Osteoblast (primary cell): ENCODE data around the gene AOX1. TPM values are rescaled to one million over a fixed set of nuclear protein-coding genes. Genes with fewer than 3 reads are reported as not detected.

ENCODE experiments used
- DNase-seq: peaks from one replicate; pipeline ENCODE4 v3.0.0; 2011; ENCODE audit warnings: low spot score, mixed read lengths; ENCODE audit not compliant: insufficient read length; ENCODE audit errors: missing footprints
- H2AFZ ChIP-seq: 2 replicates; pipeline ENCODE4 v1.6.0; 2011; ENCODE audit warnings: mild to moderate bottlenecking, low read length
- H3K27ac ChIP-seq: 2 replicates; pipeline ENCODE4 v1.5.1; 2011; ENCODE audit warnings: mild to moderate bottlenecking, low read depth, low read length, moderate library complexity
- H3K27me3 ChIP-seq: 2 replicates; pipeline ENCODE4 v1.6.0; 2012; ENCODE audit warnings: mild to moderate bottlenecking, control low read depth, inconsistent platforms, low read length, moderate library complexity; ENCODE audit not compliant: insufficient read depth
- H3K36me3 ChIP-seq: 2 replicates; pipeline ENCODE4 v1.5.1; 2011; ENCODE audit warnings: mild to moderate bottlenecking, low read length, control low read depth, moderate library complexity; ENCODE audit not compliant: insufficient read depth
- H3K4me1 ChIP-seq: 2 replicates; pipeline ENCODE4 v1.5.1; 2011; ENCODE audit warnings: mild to moderate bottlenecking, low read length, control low read depth, moderate library complexity; ENCODE audit not compliant: insufficient read depth
- H3K4me2 ChIP-seq: 2 replicates; pipeline ENCODE4 v1.6.0; 2011; ENCODE audit warnings: mild to moderate bottlenecking, low read length; ENCODE audit not compliant: insufficient read depth
- H3K4me3 ChIP-seq: fragments of 200-600 bp; sonication (generic); 3 replicates; pipeline ENCODE4 v1.5.1; 2012; ENCODE audit warnings: mild to moderate bottlenecking, low read length, inconsistent platforms; ENCODE audit not compliant: insufficient read depth
- H3K79me2 ChIP-seq: 2 replicates; pipeline ENCODE4 v1.6.0; 2012; ENCODE audit warnings: mild to moderate bottlenecking, low read length, control low read depth, inconsistent platforms; ENCODE audit not compliant: insufficient read depth
- H3K9me3 ChIP-seq: 2 replicates; pipeline ENCODE4 v1.5.1; 2011; ENCODE audit warnings: low read depth, low read length, control low read depth
- H4K20me1 ChIP-seq: 2 replicates; pipeline ENCODE4 v1.6.0; 2012; ENCODE audit warnings: mild to moderate bottlenecking, low read length, control low read depth; ENCODE audit not compliant: insufficient read depth
- total RNA-seq: library from RNA; depleted of rRNA; stranded (reverse); fragments of >200 nt; gene quantifications from 2 replicates; pipeline ENCODE4 v1.2.3, GENCODE V29; 2012
- TF ChIP-seq, protein P1 (sequence below): IDR thresholded peaks from 2 replicates; pipeline ENCODE4 v1.5.1; 2011; ENCODE audit warnings: mild to moderate bottlenecking, low read depth, low read length, moderate library complexity; ENCODE audit errors: extremely low read depth

The AOX1 gene
- total RNA-seq, 1 donor: 76.4 TPM

DNA sequence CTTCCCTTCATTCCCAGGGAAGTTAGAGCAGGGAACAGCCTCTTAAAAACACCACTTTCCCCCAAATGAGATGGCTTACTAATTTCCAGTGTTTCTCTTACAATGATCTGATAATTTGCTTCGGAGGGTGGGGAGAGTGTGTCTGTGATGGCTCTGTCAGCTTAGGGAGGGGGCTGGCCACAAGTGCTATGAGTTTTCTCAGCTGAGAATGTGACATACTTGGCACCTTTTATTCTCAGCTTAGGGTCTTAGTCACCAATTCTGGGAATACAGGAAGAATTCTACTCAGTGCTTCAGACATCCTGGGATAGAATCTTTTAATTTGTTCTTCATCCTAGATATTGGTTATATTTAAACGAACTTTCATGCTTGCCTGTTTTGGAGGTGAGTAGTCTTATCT lies 64.4 kb downstream of the AOX1 start:
- H3K79me2 ChIP-seq: no peaks in the 10 kb centered on the region
- H3K9me3 ChIP-seq: no peaks in the 10 kb centered on the region
- H2AFZ ChIP-seq: no peak overlapping the region
- TF ChIP-seq, protein P1, sequence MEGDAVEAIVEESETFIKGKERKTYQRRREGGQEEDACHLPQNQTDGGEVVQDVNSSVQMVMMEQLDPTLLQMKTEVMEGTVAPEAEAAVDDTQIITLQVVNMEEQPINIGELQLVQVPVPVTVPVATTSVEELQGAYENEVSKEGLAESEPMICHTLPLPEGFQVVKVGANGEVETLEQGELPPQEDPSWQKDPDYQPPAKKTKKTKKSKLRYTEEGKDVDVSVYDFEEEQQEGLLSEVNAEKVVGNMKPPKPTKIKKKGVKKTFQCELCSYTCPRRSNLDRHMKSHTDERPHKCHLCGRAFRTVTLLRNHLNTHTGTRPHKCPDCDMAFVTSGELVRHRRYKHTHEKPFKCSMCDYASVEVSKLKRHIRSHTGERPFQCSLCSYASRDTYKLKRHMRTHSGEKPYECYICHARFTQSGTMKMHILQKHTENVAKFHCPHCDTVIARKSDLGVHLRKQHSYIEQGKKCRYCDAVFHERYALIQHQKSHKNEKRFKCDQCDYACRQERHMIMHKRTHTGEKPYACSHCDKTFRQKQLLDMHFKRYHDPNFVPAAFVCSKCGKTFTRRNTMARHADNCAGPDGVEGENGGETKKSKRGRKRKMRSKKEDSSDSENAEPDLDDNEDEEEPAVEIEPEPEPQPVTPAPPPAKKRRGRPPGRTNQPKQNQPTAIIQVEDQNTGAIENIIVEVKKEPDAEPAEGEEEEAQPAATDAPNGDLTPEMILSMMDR: no peak
- H3K27me3 ChIP-seq: no peaks in the 10 kb centered on the region
- no peaks in the 10 kb centered on the region for H4K20me1 ChIP-seq
- no peak for DNase-seq
- H3K36me3 ChIP-seq: peaks cover 10% of the 10 kb centered on the region
- H3K27ac ChIP-seq: no peak overlapping the region
- H3K4me2 ChIP-seq: no peak overlapping the region
- H3K4me1 ChIP-seq: no peaks in the 10 kb centered on the region
- no peak overlapping the region for H3K4me3 ChIP-seq

DNA sequence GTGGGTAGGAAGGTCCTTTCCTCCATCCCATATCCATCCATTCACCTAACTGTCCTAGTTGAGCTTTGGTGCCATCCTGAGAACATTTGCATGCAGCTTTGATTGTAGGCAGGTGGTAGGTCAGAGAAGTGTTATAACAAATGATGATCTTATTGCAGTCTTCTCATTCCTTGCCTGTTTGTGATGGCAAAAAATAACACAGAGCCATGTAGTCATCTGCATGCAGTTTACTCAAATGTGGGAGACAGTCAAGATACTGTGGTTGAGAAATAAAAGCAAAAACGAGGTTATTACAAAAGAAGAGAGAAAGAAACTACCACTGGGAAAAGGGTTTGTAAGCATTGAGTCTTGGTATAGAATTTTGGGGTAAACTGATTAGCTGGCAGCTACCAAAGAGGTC lies 66.3 kb downstream of the AOX1 start:
- Histone ChIP-seq H2AFZ (no peak overlapping the region), H3K9me3 (no peaks in the 10 kb centered on the region), H3K79me2 (no peaks in the 10 kb centered on the region), H3K4me3 (no peak overlapping the region), H4K20me1 (no peaks in the 10 kb centered on the region), H3K36me3 (peaks cover 10% of the 10 kb centered on the region), H3K27me3 (no peaks in the 10 kb centered on the region), H3K4me1 (no peaks in the 10 kb centered on the region), H3K4me2 (no peak overlapping the region), H3K27ac (no peak overlapping the region)
- TF ChIP-seq, protein P1: no peak
- DNase-seq: no peak

DNA sequence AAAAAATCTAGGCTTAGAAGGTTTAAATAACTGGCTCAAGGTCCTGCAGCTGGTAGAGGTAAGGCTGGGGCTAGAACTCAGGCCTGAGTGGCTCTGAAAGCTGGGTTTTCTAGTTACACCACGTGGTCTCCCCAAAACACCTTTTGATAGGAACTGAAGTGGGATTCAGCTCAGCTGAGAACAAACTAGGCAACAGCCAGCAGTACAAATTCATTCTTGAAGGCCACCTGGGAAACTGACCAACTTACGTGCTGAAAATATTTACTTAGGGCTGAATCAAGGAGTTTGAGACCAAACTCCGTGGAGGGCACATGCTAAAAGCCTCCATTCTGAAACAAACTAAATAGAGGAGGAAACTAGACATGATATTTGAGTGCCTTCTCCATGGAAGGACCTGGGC lies 67.2 kb downstream of the AOX1 start:
- Histone ChIP-seq H3K9me3 (no peaks in the 10 kb centered on the region), H3K4me2 (no peak overlapping the region), H3K79me2 (no peaks in the 10 kb centered on the region), H3K4me1 (no peaks in the 10 kb centered on the region), H2AFZ (no peak overlapping the region), H3K27ac (no peak overlapping the region), H3K36me3 (peaks cover 10% of the 10 kb centered on the region), H3K4me3 (no peak overlapping the region), H3K27me3 (no peaks in the 10 kb centered on the region), H4K20me1 (no peaks in the 10 kb centered on the region)
- TF ChIP-seq, protein P1: no peak
- DNase-seq: no peak

DNA sequence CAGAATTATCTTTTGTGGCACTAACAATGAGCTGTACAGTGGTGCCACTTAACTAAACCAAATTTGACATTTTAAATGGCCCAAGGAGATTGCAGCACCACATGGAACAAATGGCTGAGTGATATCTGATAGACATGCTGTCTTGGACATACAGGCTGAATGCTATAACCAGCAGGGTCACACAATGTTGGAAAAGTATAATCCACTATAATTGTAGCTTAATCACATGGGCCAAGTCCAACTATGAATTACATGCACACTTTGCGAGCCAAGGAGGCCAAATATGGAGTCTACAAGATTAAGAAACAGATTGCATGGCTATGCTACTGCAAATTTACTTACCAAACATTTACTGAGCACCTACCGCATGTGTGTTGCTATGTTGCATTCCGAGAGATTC lies 69.0 kb downstream of the AOX1 start:
- H3K79me2 ChIP-seq: no peaks in the 10 kb centered on the region
- no peak for DNase-seq
- no peak overlapping the region for H3K4me2 ChIP-seq
- no peak overlapping the region for H3K27ac ChIP-seq
- H3K9me3 ChIP-seq: no peaks in the 10 kb centered on the region
- no peak overlapping the region for H2AFZ ChIP-seq
- TF ChIP-seq, protein P1: no peak
- H3K36me3 ChIP-seq: peaks cover 8% of the 10 kb centered on the region
- no peaks in the 10 kb centered on the region for H4K20me1 ChIP-seq
- no peaks in the 10 kb centered on the region for H3K27me3 ChIP-seq
- H3K4me1 ChIP-seq: no peaks in the 10 kb centered on the region
- H3K4me3 ChIP-seq: no peak overlapping the region
